DMS 273 (cell line): ENCODE data around the gene IL1F10.

Experiments
- DNase-seq: peaks from one replicate; lab custom pipeline; 2025; ENCODE audit not compliant: unreplicated experiment; lab: John Stamatoyannopoulos, UW

Gene IL1F10

GRCh38 chr2:113058998-113059960 lies 8.5 kb upstream of the IL1F10 start, which contains the start of gene IL36RN:
IL36RN (plus strand) TSS chr2:113059198; CDS start chr2:113059439, 241 bp downstream.
- DNase-seq: no peak

- no peak for DNase-seq
These were observed 7.4 kb upstream of the IL1F10 start for GRCh38 chr2:113060396-113060795.

GRCh38 chr2:113060796-113061195 lies 7.0 kb upstream of the IL1F10 start:
- no peak for DNase-seq

DNA sequence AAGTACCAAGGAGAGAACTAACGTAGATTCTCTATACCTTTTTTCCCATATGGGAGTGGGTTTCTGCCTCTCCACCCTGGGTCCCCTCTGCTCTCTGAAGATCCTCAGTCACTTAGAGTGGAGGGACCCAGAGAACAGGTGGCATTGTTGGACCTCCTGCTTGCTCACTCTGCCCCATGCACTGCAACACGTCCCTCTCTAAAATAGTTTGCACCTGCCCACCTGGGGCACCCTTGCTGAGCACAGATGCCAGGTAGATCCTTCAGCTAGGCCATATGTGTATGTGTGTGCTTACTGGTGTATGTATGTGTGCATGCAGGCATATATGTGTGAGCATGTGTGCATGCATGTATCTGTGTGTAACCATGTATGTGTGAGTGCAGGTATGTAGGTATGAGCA lies 6.5 kb upstream of the IL1F10 start:
- DNase-seq: no peak

DNA sequence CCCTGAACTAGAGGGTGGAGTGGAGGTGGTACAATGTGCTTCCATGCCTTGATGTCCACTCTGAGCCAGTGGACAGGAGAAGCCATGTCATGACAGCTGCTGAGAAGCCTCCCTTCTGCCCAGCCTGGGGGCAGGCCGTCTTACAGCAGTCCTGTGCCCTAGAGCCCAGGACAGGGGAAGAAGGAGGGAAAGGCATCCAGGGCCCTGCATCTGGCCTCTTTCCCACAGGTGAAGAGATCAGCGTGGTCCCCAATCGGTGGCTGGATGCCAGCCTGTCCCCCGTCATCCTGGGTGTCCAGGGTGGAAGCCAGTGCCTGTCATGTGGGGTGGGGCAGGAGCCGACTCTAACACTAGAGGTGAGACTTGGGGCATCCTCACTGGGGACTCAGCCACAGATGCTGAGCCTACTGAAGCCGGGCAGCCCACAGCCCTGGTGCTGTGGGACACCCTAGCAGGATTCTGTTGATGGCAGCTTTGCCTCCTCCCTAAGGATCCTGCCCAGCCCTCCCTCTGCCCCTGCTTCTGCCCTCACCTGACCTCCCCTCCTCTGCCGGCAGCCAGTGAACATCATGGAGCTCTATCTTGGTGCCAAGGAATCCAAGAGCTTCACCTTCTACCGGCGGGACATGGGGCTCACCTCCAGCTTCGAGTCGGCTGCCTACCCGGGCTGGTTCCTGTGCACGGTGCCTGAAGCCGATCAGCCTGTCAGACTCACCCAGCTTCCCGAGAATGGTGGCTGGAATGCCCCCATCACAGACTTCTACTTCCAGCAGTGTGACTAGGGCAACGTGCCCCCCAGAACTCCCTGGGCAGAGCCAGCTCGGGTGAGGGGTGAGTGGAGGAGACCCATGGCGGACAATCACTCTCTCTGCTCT lies 5.6 kb upstream of the IL1F10 start:
- DNase-seq: no peak

GRCh38 chr2:113064281-113064680 lies 3.5 kb upstream of the IL1F10 start:
- no peak for DNase-seq

DNA sequence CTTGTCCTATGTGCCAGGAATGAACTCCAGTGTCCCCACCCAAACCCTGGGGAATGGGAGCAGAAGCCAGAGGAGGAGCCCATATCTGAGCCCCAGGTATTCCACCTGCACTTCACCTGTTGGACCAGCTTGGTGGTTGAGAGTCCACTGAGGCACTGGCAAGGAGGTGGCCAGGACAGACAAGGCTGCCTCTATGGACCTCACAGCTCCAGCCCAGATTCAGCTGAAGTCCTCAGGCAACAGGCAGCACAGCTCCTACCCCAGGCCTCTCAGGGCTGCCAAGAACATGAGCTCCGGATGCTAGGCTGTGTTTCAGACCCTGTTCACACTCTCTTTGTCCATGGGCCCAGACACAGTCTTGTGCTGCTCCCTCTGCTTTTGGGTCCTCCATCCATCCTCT lies 2.9 kb upstream of the IL1F10 start:
- DNase-seq: no peak

DNA sequence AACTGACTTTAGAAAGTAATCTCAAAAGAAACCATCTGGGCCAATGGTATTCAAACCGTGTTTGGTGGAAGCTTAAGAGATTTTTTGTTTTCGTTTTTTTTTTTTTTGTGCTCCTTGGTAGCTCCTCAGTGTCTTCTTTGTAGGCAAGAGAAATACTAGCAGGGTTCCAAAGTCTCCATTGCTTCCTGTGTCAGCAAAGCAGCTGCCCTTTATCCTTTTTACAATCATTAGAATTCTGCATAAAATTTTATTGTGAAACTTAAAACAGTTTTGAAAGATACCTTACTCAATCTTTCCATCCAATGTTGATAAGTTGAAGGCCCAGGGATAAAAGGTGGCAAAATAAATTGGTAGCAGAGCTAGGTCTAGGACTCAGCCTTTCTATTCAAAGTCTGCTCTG lies 479 bp downstream of the IL1F10 start:
- no peak for DNase-seq

DNA sequence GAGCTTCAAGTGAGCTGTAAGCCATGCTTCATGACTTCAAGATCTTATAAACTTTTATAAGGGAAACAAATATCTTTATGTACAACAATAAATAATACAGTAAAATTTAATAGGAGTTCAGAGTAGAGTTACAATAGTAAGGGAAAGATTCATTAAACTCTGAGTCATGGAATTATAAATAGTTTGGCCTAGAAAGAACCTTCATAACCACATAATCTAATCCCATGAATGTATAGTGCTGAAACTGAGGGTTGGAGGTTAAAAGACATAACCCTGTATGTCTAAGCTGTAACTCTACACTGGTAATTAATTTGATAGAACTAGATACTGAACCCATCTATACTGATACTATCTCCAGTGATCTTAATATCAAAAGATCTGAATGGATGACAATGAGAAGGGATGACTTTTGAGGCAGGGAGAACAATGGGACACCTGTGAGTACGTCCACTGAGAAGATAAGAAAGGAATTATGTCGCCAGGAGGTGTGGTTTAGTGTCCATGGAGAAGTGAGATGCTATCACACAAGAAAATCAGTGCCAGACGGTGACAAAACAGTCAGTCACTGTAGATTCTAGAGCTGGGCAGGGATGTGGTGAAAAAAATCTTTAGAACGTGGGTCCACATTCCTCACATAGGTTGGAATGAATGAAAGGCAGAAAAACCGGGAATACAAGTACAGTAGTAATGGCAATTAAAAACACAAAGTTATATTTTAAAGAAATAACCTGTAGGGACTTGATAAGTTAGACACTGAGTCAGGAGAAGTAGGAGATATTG lies 1.1 kb downstream of the IL1F10 start:
- DNase-seq: peak; percentile 5

DNA sequence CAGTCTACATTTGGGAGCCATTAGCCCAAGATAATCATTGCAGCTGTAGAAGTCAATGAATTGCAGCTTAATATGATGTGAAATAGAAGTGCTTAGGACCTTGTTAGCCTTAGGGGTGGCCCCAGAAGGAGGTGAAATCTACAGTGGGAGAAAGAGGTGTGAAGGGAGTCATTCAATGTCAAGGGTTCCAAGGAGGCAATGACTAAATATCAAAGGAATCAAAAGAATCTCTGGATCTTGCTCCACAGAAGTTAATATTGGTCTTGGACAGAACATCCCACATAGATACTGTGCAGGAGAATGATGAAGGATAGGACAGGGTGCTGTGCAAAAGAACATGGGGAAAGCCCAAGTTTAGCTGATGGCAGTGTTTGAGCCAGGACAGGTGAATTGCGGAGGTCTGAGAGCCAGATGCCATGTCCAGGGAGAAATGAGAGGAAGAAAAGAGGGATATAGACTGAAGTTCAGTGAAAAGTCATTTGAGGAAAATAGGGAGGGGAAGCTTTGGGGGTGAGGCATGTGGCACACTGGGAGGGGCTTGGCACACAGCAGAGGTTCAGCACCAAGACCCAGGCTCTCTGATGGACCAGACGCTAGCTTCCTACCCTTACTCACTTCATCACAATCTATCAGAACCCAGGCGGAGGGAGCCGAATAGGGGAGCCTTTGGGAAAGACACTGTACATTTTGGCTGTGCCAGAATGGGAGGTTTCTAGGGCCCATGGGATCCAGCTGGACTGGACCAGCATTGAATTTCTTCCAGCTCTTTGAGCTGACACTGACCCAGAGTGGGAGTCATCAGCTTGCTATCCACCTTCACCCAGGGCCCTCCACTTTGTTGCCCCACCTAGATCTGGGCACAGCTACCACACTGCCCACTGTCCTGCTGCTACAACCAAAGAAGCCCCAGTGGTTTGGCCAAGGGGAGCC lies 2.2 kb downstream of the IL1F10 start:
- no peak for DNase-seq

GRCh38 chr2:113070606-113070975 lies 2.8 kb downstream of the IL1F10 start:
- no peak for DNase-seq

- DNase-seq: no peak
These were observed 4.8 kb downstream of the IL1F10 start for GRCh38 chr2:113072584-113072983.

DNA sequence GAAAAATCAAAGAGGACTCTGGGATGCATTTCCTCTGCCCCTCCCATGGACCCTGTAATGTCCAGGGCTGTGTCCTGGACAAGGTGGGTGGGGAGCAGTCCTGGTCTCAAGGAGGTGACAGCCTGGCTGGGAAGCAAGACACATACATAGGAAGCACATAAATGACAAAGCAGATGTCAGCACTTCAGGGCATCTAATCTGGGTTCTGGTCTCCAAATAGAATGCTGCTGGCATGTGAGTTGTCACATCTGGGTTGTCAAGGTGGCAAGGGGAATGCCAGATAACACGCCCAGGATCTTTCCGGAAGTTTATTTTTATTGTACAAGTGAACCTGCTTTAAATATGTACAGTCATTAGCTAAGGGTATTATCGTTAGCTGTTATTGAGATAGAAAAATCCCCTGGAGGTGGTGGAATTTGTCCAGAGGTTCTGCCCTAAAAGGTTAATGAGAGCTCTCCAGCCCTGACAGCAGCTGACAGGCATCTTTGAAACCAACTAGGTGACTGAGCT lies 5.6 kb downstream of the IL1F10 start:
- no peak for DNase-seq

- no peak for DNase-seq
These were observed 7.3 kb downstream of the IL1F10 start for GRCh38 chr2:113075030-113075429.

- no peak for DNase-seq
These were observed 7.8 kb downstream of the IL1F10 start for GRCh38 chr2:113075600-113075999.

- no peak for DNase-seq
These were observed 9.3 kb downstream of the IL1F10 start for GRCh38 chr2:113076954-113077669.

DNA sequence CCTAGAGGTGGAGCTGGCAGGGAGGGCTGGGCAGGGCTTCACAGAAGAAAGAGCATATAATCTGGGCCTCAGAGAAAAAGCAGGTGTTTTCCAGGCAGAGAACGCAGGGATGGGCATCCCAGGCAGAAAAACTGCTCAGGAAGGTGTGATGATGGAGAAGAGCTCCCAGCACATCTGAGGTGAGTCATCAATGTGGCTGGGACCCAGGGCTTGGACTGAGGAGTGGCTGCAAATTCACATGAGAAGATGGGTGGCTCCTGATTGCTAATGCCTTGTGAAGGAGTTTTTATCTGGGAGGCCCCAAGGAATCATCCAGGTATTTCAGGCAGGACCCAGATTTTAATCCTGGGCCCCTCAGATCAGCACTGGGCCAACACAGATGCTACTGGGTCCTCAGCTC lies 10.2 kb downstream of the IL1F10 start:
- DNase-seq: no peak

DNA sequence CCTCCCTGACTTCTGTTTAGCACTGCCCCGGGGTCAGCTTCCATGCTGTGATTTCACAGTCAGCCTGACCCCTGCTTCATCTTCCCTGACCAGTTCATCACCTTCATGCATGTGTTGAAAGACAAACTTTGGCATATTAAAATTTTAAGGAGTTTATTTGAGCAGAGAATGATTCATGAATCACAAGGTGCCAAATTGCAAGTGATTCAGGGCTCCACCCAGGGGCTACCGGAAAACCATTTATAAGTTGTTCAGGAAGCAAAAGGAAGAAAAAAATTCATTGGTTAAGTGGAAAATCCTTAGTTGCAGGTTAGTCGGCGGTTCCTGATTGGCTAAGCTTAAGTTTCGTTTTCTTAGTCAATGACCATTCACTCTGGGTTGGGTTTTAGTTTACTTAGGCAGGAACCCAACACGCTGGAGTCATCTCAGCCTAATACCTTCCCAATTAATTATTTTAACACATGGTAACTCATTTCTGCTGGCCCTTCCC lies 10.6 kb downstream of the IL1F10 start:
- DNase-seq: no peak

DNA sequence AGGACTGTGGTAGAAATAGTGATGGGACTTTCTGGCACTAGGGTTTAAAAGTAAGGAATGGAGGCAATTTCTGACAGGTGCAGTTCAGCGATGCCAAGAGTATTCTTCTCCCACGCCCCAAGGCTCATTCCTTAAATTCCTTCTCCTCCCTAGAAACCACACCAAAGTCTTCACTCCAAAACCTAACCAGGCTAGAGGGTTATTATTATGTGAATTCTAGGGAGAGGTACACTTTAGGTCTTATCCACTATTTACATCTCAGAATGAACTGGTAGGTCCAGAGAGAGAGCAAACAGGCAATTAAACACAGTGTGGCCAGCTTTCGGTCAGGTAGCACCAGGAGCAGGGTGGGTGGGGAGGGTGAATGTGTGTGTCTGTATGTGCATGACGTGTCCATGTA lies 11.4 kb downstream of the IL1F10 start:
- no peak for DNase-seq
